Thoracic aorta (tissue), 2 donors: ENCODE data around the gene MALL. TPM values are rescaled to one million over a fixed set of nuclear protein-coding genes. Genes with fewer than 3 reads are reported as not detected.

ENCODE experiments used
- total RNA-seq, 2 donors: library from RNA; depleted of rRNA; stranded (reverse); fragments of >200 nt; gene quantifications; one replicate each; pipeline versions ENCODE4 v1.1.0 to v1.2.3, GENCODE V29; 2016

The MALL gene
- total RNA-seq, 2 donors from 2014 or later = 25.3 to 27.6 TPM

Other genes with a start within 250 kb of the MALL start
- 10 to 100 TPM; 16.3 to 43.6 TPM for gene LIMS3, start 217.1 kb downstream of the MALL start, total RNA-seq
- gene NPHP1, start 89.2 kb upstream of the MALL start, total RNA-seq = 1 to 10 TPM; 7.1 to 9.2 TPM
- 100 to 1,000 TPM in 1 of 2 donors, 10 to 100 TPM in 1; 91.3 to 106 TPM for gene MTLN, start 96.7 kb upstream of the MALL start, total RNA-seq